HG03060 (cell line): ENCODE measurements around the gene S100PBP.
"Not testable (repeated sequence)": the region's sequence is repeated elsewhere in the genome, so short reads cannot be mapped to it uniquely, and the experiment has no call there.

Source experiments
- ATAC-seq: cut with Tn5 transposase; IDR thresholded peaks from one replicate; pipeline ENCODE4 v1.9.1; 2021; ENCODE audit warnings: low read depth, moderate number of reproducible peaks; ENCODE audit not compliant: unreplicated experiment

S100PBP gene

GRCh38 chr1:32783851-32784250 is 33.6 kb upstream of the S100PBP start:
- no peak for ATAC-seq

GRCh38 chr1:32784817-32785216 is 32.6 kb upstream of the S100PBP start:
- ATAC-seq, result no peak

GRCh38 chr1:32786856-32787255 is 30.6 kb upstream of the S100PBP start:
- ATAC-seq, result no peak

GRCh38 chr1:32789356-32789755 is 28.1 kb upstream of the S100PBP start:
- ATAC-seq, result not testable (repeated sequence)

- ATAC-seq, result no peak
These were observed 25.6 kb upstream of the S100PBP start for GRCh38 chr1:32791881-32792280.

- not testable (repeated sequence) for ATAC-seq
These were observed 21.7 kb upstream of the S100PBP start for GRCh38 chr1:32795763-32796162.

GRCh38 chr1:32797456-32797855 is 20.0 kb upstream of the S100PBP start:
- ATAC-seq, result no peak

- no peak for ATAC-seq
These were observed 19.3 kb upstream of the S100PBP start for GRCh38 chr1:32798191-32798590.

GRCh38 chr1:32798679-32799416 is 18.6 kb upstream of the S100PBP start:
- ATAC-seq, result peak; percentile 44

GRCh38 chr1:32801096-32801715 is 16.2 kb upstream of the S100PBP start:
- no peak for ATAC-seq

GRCh38 chr1:32804460-32804859 is 13.0 kb upstream of the S100PBP start:
- not testable (repeated sequence) for ATAC-seq

- no peak for ATAC-seq
These were observed 11.2 kb upstream of the S100PBP start for GRCh38 chr1:32806290-32806689.

- no peak for ATAC-seq
These were observed 10.4 kb upstream of the S100PBP start for GRCh38 chr1:32806910-32807523.

- no peak for ATAC-seq
These were observed 8.9 kb upstream of the S100PBP start for GRCh38 chr1:32808580-32808979.

- ATAC-seq, result no peak
These were observed 7.1 kb upstream of the S100PBP start for GRCh38 chr1:32810358-32810757.

GRCh38 chr1:32811265-32811664 is 6.2 kb upstream of the S100PBP start:
- no peak for ATAC-seq

- no peak for ATAC-seq
These were observed 5.5 kb upstream of the S100PBP start for GRCh38 chr1:32811917-32812316.

- no peak for ATAC-seq
These were observed 3.3 kb upstream of the S100PBP start for GRCh38 chr1:32813941-32814739.

- ATAC-seq, result no peak
These were observed 736 bp upstream of the S100PBP start for GRCh38 chr1:32816676-32817158.

- ATAC-seq, result no peak
These were observed 648 bp downstream of the S100PBP start for GRCh38 chr1:32817815-32818786.
